GM23248 (cell line): ENCODE measurements around the gene TTLL5.

Experiments
- EZH2 ChIP-seq: fragments of 200-600 bp; sonication (generic); IDR thresholded peaks from 2 replicates; pipeline ENCODE4 v1.6.1; 2018; ENCODE audit warnings: antibody characterized with exemption, mild to moderate bottlenecking; ENCODE audit not compliant: insufficient read depth, poor library complexity, severe bottlenecking
- EZH2phosphoT487 ChIP-seq: fragments of 200-600 bp; sonication (generic); IDR thresholded peaks from 2 replicates; pipeline ENCODE4 v1.6.1; 2018; ENCODE audit warnings: antibody characterized with exemption, moderate library complexity, mild to moderate bottlenecking, low read depth; ENCODE audit not compliant: insufficient read depth

DNA sequence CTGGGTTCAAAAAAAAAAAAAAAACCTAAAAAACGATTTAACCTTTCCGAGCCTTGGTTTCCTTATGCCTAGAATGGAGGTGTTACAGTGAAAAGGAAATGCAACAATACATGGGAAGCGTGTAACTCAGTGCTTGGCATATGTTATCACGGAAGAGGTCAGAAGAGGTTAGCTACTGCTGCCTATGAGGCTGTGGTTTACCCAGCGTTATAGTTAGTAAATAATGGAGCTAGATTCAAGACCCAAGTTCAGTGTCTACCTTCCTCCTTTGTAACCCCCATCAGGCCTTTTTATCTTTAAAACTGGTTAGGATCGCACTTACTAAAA lies 325.4 kb downstream of the TTLL5 start:
- TF ChIP-seq EZH2 = no peak
- TF ChIP-seq EZH2phosphoT487 = no peak
